ENCODE results near the gene KCNK4. TPM values are rescaled to one million over a fixed set of nuclear protein-coding genes. Genes with fewer than 3 reads are reported as not detected.
A peak's percentile ranks its signal among the peaks of the same experiment; 100 is the strongest.
"Not testable (repeated sequence)": the region's sequence is repeated elsewhere in the genome, so short reads cannot be mapped to it uniquely, and the experiment has no call there.

KCNK4 gene
- total RNA-seq, 1 donor from 2014 or later, result not detected

DNA sequence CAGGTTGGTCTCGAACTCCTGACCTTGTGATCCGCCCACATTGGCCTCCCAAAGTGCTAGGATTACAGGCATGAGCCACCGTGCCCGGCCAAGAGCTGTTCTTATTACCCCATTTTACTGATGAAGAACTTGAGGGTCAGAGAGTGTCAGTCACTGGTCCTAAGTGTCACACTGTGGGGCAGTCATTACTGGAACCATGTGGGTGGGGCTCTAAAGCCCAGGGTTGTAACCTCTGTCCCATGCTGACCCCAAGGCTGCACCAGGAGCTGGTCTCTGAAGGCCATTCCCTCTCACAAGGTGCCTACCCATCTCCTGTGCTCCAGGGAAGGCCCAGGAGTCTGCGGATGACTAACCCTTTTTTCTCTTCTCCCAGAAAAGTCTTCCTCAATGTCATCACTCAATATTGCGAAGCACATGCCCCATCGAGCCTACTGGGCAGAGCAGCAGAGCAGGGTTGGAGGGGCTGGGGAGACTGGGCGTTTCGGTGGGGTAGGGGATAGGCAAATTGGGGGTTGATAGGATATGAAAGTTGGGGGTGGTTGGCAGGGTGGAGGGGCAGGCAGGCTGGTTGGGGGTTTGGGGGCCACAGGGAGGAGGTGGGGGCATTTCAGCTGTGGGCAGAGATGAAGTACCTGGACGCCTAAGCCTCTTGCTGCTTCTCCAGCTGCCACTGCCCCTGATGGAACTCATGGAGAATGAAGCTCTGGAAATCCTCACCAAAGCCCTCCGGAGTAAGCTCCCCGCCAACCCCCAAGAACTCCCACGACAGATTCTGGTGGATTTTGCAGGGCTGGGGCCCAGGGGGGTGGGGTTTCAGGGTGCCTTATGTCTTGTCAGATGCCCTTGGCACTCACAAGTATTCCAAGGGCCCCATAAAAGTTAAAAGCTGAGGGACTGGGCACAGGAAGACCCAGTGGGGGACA lies 12.3 kb downstream of the KCNK4 start:
- intact Hi-C loops (cut with micrococcal nuclease), result no loop called here
- no peak for ATAC-seq
- DNase-seq, result peak; percentile 32

DNA sequence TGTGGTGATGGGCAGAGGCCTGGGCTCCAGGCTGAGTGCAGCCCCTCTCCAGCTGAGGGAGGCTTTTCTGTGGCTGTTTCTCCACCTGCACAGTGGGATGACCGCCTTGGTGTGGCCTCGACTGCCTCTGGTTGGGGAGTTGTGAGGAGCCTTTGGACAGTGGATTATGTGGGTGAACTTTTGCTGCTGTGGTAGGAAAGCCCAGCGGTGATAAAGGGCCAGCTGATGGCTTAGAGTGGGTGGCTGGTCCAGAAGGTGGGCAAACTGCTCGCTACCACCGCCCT lies 12.9 kb downstream of the KCNK4 start:
- intact Hi-C loops (cut with micrococcal nuclease), result no loop called here
- no peak for ATAC-seq
- no peak for DNase-seq

DNA sequence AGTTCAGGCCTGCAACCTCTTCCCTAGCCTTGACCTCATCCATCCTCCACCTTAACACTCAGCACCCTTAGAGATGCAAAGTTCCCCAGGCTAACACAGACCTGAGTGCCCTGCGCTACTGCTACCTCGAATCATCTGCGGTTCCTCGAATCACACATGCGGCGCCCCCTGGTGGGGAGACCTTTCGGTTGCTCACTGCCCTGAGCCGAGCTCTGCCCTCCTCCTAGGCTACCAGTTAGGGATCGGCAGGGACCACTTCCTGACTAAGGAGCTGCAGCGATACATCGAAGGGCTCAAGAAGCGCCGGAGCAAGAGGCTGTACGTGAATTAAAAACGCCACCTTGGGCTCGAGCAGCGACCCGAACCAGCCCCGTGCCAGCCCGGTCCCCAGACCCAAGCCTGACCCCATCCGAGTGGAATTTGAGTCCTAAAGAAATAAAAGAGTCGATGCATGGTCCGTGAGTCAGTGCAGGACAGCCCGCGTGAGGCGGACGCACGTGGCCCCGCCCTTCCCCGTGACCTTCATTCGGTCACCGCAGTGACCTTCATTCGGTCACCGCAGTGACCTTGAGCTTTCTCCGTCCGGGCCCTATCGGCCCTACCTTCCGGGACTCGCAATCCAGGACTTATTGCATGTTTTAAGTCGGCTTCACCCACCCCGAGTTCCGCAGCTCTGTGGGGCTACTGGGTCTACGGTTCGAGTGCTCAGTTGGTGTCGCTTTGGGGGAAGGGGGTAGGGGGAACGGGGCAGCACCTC lies 13.4 kb downstream of the KCNK4 start:
- ATAC-seq (peak; percentile 52), DNase-seq (peak; percentile 98)
- intact Hi-C loops (cut with micrococcal nuclease), result no loop called here

DNA sequence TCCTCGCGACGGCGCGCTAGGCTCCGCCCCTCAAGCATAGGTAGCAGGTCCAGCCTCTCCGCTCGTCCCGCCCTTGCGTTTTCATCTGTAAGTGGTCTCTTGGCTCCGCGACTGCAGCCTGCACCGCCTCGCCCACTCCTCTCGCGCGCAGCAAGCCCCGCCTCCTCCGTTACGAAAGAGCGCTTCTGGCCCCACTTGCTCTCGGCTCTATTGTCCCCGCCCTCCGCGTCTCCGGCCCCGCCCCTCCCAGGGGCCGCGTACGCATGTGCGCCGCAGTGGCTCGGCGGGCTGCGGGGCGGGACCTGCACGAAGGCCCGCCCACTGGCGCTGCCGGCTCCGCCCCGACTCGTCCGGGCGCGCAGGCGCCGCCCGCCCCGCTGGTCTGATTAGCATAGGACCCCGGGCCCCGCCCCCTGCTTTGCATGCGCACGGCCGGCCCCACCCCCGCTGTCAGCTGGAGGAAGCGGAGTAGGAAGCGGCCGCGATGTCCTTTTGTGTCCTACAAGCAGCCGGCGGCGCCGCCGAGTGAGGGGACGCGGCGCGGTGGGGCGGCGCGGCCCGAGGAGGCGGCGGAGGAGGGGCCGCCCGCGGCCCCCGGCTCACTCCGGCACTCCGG lies 14.1 kb downstream of the KCNK4 start, which contains the start of gene ESRRA:
ESRRA (plus strand) TSS at position 450 of the 616 bp plus-strand sequence. CDS start 1,656 bp downstream, outside the sequence.
- peak; percentile 100 for DNase-seq
- ATAC-seq, result peak; percentile 88
- intact Hi-C loops (cut with micrococcal nuclease), result no loop called here

DNA sequence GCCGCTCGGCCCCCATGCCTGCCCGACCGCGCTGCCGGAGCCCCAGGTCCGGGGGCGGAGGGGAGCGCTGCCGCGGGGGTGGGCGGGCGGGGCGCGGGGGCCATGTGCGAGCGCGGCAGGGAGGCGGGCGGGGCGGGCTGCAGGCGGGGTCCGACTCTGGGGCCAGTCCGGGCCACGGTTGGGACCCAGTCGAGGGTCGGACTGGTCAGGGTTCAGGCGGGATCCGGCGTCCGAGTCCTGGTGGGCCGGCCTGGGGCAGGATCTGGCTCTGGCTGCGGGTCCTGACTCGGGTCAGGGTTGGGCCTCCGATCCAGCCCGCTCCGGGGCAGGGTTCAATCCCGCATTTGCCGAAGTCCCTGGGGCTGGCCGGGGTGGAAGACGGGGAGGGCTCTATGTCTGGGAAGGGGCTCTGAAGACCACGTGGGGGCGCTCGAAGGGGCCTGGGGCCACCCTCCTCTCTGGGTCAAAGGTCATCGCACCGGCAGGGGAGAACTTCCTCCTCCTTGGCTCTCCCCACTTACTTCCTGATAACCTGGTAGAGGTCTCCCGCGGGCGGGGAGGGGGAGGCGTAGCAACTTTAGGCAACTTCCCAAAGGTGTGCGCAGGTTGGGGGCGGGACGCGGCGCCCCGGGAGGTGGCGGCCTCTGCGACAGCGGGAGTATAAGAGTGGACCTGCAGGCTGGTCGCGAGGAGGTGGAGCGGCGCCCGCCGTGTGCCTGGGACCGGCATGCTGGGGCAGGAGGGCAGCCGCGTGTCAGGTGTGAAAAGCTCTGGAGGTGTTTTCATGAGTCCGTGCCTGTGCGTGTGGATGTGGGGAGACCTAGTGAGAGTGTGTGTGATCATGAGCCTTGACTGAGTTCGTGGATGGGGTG lies 14.8 kb downstream of the KCNK4 start:
- peak; percentile 83 for DNase-seq
- intact Hi-C loops (cut with micrococcal nuclease), result no loop called here
- ATAC-seq, result peak; percentile 26

DNA sequence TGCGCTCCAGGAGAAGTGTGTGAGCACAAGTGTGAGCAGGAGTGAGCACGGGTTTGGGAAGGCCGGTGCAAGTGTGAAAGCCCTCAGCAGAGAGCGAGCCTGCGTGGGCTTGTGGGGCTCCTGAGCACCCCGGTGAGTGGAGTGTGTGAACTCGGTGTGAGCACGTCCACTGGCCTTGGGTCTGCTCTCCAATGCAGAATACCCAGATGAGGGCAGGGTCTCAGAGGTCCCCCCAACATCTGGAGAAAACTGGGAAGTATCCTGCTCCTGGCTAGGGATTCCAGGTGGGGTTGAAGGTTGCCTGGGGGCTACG lies 15.4 kb downstream of the KCNK4 start:
- intact Hi-C loops (cut with micrococcal nuclease), result no loop called here
- ATAC-seq, result no peak
- DNase-seq, result no peak

DNA sequence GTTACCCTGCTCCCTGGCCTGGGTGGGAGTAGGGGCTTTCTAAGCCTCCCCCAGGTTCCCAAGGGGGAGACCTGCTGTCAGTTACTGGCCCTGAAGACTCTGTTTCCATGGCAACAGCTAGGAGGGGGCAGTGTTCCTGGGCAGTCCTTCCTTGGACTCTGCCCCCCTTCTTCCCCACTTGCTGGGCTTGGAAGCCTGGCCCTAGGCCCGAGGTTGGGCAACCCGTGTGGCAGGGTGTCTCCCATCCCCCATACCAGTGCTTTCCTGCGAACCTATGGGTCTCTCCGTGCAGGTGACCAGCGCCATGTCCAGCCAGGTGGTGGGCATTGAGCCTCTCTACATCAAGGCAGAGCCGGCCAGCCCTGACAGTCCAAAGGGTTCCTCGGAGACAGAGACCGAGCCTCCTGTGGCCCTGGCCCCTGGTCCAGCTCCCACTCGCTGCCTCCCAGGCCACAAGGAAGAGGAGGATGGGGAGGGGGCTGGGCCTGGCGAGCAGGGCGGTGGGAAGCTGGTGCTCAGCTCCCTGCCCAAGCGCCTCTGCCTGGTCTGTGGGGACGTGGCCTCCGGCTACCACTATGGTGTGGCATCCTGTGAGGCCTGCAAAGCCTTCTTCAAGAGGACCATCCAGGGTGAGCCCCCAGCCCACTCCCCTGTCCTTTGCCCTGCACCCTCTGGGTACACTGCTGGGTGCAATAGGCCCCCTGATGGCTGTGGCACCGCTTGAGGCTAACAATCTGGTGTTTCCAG lies 15.9 kb downstream of the KCNK4 start:
- ATAC-seq (no peak), DNase-seq (peak; percentile 61)
- intact Hi-C loops (cut with micrococcal nuclease), result no loop called here

DNA sequence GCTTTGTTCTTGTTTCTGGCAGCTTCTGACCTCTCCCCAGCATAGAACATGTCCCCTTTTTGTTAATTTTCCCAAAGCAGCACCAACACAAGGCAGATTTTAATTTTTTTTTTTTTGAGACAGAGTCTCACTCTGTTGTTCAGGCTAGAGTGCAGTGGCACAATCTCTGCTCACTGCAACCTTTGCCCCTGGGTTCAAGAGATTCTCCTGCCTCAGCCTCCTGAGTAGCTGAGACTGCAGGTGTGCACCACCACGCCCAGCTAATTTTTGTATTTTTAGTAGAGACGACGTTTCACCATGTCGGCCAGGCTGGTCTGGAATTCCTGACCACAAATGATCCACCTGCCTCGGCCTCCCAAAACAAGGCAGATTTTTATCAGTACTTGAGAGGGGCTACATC lies 16.7 kb downstream of the KCNK4 start:
- ATAC-seq; intact Hi-C loops (cut with micrococcal nuclease); DNase-seq: not testable (repeated sequence)

DNA sequence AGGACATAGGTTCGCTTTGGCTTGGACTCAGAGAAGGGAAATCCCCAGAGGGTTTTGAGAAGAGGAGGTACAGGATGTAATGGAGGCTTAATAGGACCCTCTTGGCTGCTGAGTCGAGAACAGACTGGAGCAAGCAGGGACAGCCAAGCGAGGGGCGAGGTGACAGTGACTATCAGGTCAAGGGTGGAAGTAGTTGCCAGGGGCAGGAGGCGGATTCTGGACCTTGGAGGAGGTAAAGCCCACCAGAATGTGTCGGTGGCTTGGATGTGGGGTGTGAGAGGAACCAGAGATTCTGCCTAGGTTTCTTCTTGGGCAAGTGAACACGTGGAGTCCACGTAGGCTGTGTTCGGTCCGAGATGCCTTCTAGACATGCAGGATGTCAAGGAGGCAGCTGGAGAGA lies 21.8 kb downstream of the KCNK4 start:
- DNase-seq (no peak), ATAC-seq (no peak)
- intact Hi-C loops (cut with micrococcal nuclease), result no loop called here

DNA sequence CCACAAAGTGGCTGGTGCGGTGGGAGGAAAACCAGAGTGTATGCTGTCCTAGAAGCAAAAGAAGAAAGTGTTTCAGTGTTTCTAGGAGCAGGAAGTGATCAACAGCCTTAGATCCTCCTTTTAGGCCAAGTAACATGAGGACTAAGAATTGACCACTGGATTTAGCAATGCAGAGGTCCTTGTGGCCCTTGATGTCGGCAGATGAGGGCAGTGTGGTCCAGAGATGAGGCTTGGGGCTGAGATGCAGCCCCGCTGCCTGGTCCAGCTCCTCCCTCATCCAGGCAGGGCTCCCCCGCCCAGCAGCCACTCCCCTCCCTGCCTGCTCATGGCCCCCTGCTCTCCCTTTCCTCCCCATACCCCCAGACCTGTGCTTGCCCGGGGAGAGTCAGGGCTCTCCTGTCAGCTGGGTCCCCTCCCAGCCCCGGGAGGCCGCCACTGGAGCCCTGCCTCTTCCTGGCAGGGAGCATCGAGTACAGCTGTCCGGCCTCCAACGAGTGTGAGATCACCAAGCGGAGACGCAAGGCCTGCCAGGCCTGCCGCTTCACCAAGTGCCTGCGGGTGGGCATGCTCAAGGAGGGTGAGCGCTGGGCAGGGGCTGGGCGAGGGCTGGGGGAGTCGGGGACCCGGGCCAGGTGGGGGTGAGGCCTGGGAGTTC lies 22.5 kb downstream of the KCNK4 start:
- ATAC-seq (peak; percentile 8), DNase-seq (peak; percentile 82)
- intact Hi-C loops (cut with micrococcal nuclease), result no loop called here

DNA sequence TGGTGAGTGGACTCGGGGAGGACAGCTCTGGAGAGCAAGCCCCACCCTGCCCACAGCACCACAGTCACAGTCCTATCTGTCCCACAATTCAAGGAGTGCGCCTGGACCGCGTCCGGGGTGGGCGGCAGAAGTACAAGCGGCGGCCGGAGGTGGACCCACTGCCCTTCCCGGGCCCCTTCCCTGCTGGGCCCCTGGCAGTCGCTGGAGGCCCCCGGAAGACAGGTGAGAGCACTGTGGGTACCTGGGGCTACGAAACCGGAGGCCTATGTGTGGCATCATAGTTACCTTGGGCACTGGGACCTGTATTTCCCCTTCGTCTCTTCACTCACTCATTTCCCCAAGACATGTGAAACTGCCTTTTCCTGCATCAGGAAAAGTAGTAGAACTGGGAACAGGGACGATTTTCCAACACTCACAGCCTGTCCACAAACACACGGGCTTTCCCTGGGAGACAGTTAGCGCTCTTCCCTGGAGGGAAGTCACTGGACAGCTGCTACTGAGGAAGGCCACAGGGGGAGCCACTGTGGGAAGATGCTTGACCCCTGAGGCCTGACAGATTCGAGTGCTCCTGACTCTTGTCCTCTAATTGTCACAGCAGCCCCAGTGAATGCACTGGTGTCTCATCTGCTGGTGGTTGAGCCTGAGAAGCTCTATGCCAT lies 23.2 kb downstream of the KCNK4 start:
- intact Hi-C loops (cut with micrococcal nuclease), result no loop called here
- DNase-seq (no peak), ATAC-seq (no peak)

DNA sequence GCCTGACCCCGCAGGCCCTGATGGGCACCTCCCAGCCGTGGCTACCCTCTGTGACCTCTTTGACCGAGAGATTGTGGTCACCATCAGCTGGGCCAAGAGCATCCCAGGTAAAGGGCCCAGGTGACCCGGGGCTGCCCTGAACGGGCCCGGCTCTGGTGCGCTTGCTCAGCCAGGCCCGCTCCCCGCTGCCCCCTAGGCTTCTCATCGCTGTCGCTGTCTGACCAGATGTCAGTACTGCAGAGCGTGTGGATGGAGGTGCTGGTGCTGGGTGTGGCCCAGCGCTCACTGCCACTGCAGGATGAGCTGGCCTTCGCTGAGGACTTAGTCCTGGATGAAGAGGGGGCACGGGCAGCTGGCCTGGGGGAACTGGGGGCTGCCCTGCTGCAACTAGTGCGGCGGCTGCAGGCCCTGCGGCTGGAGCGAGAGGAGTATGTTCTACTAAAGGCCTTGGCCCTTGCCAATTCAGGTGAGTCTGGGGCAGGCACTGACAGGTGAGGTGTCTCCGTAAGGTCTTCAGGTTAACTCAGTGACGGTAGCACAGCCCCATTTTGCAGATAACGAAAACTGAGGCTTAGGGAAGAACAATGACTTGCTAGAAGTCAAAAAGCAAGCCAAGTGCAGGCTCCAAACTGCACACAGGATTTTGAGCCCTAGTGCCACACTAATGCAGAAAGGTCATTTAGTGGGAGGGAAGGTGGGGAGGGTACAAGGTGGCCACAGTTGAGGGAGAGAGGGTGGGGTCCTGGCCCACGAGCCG lies 23.9 kb downstream of the KCNK4 start:
- DNase-seq (no peak), ATAC-seq (no peak)
- intact Hi-C loops (cut with micrococcal nuclease), result no loop called here

DNA sequence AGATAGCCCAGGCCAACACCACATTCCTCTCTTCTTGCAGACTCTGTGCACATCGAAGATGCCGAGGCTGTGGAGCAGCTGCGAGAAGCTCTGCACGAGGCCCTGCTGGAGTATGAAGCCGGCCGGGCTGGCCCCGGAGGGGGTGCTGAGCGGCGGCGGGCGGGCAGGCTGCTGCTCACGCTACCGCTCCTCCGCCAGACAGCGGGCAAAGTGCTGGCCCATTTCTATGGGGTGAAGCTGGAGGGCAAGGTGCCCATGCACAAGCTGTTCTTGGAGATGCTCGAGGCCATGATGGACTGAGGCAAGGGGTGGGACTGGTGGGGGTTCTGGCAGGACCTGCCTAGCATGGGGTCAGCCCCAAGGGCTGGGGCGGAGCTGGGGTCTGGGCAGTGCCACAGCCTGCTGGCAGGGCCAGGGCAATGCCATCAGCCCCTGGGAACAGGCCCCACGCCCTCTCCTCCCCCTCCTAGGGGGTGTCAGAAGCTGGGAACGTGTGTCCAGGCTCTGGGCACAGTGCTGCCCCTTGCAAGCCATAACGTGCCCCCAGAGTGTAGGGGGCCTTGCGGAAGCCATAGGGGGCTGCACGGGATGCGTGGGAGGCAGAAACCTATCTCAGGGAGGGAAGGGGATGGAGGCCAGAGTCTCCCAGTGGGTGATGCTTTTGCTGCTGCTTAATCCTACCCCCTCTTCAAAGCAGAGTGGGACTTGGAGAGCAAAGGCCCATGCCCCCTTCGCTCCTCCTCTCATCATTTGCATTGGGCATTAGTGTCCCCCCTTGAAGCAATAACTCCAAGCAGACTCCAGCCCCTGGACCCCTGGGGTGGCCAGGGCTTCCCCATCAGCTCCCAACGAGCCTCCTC lies 24.8 kb downstream of the KCNK4 start:
- peak; percentile 30 for DNase-seq
- intact Hi-C loops (cut with micrococcal nuclease); ATAC-seq: not testable (repeated sequence)

DNA sequence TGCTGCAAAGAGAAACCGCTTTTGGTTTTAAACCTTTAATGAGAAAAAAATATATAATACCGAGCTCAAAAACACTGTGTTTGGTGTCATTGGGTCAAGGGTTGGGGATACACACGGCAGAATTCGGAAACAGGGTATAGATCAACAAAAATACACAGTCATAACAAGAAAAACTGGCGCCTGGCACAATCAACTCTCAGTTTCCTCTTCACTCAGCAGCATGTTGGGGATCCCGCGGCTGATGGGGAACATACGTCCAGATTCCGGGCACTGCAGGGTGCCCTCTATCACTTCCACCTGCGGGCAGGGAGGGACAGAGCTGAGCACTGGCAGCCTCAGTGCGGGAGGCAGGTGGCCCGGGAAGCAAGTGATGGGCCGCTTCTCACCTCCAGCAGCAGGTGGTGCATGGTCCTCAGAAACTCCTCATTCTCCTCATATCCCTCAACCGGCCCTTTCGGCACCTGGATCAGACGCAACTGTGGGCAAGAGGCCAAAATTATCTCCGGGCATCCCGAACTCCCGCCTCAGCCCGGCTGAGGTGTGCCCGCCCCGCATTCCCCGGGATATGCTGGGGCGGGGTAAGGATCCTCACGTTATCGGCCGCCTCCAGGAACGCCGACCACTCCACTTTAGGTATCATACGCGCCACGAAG lies 25.7 kb downstream of the KCNK4 start:
- intact Hi-C loops (cut with micrococcal nuclease), result no loop called here
- DNase-seq (no peak), ATAC-seq (no peak)

DNA sequence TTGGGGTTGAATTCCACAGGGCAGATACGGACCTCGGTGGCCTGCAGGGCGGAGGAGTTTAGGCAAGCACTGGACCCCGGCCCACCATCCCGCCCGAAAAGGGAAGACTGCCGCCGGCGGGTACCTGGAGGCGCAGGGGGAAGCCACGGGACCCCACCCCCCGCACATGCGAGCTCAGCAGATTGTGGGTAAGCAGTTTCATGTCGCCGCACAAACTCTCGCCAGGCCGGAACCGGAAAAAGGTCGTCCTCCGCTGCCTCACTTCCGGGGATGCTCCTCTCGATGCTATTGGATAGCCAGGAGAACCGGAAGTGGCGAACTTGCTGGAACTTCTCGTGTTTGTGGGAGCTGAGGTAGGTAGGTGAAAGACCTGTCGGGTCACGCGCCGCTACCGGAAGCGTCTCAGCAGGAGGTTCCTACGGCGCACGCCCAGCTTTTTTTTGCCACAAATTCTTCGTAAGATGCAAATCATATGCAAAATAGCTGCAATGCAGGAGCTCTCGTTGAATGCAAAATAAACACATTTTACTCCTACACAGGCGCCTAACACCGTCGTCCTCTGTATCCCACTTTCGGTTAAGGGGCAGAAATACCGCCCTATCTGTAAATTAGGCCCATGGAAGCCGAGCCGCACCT lies 26.3 kb downstream of the KCNK4 start, which contains the start of gene TRMT112:
TRMT112 (minus strand) TSS at position 235 of the 636 bp plus-strand sequence; CDS start at position 202, 33 bp downstream.
- peak; percentile 94 for DNase-seq
- peak; percentile 81 for ATAC-seq
- intact Hi-C loops (cut with micrococcal nuclease), result no loop called here

All from left ventricle myocardium superior (tissue), 1 donor.